A204.1 (cell line): ENCODE results near the gene IL18BP.

Experiments used
- FAIRE-seq: peaks from 2 replicates; lab custom pipeline; 2012; peaks lifted over from hg19 to GRCh38; lab: Jason Lieb, UNC

IL18BP gene

GRCh38 chr11:72012897-72013721 lies 14.4 kb downstream of the IL18BP start:
- no peak for FAIRE-seq

- no peak for FAIRE-seq
Measured at GRCh38 chr11:72013765-72014711, 15.3 kb downstream of the IL18BP start.

DNA sequence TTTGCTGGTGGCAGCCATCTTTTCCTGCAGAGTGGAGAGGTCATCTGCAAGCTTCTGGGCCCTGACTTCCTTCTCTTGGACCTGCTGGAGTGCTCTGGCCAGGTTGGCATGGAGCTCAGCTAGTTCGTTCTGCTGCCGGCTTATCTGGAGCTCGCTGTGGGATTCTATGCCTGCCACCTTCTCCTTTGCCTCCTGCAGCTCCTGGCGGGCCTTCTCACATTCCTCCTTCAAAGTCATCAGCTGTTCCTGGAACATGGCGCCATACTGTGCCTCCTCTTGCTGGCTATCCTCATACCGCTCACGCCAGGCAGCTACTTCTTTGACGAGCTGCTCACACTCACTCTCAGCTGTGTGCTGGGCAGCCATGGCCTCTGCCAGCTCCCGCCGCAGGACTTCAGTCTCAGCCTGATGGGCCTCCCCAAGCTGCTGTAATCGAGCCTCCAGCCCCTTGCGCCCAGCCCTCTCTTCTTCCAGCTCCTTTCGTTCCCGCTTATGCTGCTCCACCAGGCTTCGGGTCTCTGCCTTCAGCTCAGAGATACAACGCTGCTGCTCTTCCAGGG lies 16.1 kb downstream of the IL18BP start:
- no peak for FAIRE-seq

- no peak for FAIRE-seq
Measured at GRCh38 chr11:72015511-72016061, 16.9 kb downstream of the IL18BP start.

- no peak for FAIRE-seq
Measured at GRCh38 chr11:72018171-72018570, 19.5 kb downstream of the IL18BP start.

DNA sequence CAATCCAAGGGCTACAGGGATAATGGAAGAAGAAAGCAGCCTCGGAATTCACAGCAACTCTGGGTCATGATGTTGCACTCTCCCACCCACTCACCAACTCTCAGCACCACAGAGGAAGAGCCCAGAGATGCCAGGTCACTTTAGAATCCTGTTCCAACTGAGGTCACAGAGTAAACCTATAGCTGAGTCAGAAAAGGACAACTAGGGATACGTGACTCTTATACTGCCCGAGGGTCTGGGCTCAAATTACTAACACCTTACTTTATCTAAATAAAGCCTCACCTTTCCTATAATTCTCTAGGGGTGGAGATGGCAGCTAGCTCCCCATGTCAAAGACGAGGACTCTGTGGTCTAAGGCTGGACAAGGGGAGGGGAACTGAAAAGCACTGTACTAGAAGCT lies 24.6 kb downstream of the IL18BP start:
- no peak for FAIRE-seq

DNA sequence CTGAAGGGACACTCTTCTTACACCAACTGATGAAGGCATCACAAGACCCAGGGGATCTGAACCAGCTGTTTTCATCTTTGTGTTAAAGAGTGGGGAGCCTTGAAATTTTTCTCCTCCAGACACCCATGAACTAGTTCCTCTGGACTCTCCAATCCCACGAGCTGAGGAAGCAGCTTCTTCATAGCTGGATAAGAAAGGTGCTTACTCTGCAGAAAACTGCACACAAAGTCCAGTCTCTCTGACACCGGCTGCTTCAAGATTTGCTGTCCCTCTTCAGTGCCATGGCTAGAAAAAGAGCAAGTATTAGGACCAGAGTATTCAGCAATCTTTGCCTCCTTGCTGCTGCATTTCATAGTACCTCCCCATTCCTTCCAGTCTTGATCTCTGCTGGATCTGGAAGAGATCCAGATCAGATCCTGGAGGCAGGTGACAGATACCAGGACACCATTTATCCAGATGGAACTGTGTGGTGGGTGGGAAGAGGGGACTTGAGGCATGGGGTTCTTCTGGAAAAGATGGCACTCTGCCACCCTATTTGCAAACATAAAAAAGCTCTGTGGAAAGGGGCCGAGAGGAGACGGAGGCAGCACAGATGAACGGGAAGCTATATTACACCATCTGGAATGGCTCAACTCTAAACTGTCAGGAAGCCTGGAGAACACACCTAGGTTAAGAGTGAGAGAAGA lies 25.5 kb downstream of the IL18BP start:
- FAIRE-seq, result no peak

DNA sequence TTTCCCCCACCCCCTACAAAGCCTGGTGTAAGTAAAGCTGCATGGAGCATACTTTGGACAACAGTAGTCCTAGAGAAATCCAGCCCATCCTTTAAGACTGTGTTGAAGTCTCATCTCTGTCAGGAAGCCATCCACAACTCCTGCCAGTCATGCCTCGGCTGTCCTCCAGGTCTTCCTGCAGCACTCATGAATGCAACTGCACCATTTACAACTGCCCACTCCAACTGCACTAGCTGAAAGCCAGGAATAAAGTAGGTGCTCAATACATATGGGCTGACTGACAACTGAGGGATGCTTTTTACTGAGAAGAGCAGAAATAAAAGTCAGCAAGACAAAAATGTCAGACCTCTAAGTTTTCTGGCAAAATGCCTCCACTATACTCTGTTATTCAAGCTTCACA lies 27.4 kb downstream of the IL18BP start:
- no peak for FAIRE-seq

DNA sequence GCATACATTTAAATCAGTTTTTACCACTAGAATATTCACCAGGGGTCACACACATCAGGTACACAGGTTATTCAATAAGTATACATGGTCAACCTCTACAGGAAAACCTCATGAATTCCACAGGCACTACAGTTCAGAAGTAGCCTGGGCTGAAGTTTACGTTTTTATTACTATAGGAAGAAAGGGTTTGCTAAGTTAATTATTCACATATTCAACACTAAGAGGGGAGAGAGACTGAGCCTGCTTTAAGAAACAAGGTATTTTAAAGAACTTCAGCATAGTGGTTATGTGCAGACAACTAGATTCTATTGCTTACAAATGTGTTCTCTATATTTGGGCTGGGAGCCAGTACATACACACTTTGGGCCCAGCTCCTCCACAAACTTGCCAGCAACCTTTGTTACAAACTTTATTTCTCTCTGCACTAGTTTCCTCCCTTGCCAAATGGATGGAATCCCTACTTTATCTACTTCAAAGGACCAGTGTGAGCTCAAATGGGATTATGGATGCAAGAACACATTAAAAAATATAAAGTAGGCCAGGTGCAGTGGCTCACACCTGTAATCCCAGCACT lies 31.9 kb downstream of the IL18BP start:
- FAIRE-seq, result no peak

DNA sequence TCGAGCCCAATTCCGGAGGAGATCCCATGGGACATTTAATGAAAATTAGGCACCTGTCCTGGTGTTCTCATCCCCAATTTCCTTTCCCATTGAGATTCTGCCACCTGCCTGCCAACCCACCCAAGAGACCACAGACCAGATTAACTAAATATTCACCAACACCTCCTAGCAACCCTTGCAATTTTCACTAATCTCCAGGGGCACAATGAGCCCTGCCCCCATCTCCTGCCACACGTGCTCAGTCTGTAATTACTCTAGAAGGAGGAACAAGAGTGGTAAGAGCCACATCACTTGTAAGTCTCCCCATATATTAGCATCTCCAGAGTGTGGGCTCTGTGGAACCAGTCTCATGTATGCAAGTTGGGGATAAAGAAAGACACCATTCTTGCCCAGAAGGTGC lies 38.0 kb downstream of the IL18BP start:
- no peak for FAIRE-seq

- FAIRE-seq, result no peak
Measured at GRCh38 chr11:72037554-72038311, 39.0 kb downstream of the IL18BP start.

GRCh38 chr11:72038491-72038890 lies 39.8 kb downstream of the IL18BP start:
- no peak for FAIRE-seq

DNA sequence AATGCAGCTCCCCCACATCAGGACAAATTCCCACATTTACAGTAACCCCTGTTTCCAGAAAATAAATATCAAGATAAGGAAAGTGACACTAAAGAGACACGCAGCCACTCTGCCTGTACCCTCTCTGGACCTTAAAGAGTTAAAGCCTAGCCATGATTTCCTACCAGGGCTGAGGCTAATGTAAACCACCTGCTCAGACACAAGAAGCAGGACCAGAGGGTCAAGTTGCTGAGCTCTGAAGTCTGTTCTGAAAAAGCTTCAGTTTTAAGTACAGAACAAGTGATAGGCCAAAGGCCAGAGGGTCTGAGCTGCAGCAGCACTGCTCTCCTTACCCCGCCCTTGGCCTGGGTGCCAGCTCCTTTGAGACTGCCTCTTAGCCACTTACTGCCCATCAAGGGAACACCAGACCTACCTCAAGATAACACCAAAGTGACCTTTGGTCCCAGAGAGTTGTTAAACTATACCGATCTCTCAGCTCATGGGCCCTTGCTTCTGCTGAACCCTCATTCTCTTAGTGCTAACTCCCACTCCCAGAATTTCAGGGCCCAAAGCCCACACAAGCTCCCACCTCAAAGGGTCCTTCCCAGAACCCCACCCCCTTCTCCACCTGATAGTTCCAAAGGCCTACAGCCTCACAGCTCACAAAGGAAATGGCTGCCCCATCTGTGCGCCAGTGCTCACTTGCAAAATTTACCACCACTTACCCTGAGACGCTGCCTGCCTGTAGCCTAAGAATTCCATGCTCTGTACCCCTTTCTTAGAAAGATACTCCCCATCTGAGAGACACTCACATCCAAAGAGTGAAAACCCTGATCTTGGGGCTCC lies 40.5 kb downstream of the IL18BP start:
- FAIRE-seq, result no peak

DNA sequence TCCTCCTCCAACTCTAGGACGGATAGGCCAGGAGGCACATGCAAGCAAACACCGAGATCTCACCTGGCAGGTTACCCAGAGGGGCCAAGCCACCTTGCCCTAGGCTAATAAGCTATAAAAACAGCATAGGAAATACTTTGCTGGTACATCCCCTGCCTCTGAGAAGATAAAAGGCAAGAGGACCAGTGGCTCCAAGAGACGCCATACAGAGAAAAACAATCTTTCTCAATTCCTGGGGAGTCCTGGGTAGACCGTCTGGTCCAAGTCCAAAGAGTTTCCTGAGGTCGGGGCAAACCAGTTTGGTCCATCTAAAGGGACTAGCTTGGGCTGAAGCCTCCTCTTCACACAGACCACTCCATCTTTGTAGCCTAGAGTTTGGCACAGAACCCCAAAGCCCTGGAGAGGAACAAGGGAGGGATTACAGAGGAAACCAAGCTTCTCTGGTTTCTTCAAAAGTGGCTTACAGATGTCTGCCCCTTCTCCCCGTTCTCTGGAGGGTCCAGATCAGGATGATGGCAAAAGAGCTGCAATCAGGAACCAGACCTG lies 41.2 kb downstream of the IL18BP start:
- no peak for FAIRE-seq

DNA sequence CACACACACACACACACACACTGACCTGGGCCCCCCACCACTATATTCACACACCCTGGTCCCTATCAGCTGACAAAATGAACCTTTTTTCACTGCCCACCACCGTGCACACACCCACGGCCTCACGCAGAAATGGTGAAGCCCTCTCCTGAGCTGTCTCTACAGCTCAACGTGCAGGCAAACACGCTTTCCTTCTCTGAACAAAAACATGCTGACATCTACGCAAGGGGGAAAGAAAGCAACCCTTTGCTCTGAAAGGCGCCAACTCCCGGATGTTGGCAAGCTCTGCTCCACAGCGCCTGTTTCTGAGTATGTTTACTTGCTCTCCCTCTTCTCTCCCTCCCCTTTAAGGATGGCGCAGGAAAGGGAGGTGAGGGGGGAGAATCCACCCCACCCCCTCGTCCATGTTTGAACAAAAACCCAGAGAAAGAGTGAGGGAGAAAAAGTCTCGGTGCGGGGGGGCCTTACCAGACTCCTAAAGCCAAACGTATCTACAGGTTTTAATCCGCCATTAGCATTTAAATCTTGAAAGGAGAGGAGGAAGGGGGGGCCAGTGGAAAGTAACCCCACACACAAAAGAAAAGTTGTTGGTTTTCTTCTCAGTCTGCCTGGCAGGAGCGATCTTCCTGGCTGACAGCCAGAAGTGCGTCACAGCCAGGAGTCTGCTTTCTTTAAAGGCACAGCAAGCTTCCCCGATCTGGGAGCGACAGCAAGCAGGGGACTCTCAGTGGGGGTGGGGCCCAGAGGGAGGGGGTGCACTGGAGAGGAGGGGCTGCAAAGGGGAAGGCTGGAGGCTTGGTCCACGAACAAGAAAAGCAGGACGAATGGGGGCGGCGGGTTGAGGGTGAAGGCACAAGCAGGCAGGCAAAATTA lies 42.0 kb downstream of the IL18BP start:
- no peak for FAIRE-seq

DNA sequence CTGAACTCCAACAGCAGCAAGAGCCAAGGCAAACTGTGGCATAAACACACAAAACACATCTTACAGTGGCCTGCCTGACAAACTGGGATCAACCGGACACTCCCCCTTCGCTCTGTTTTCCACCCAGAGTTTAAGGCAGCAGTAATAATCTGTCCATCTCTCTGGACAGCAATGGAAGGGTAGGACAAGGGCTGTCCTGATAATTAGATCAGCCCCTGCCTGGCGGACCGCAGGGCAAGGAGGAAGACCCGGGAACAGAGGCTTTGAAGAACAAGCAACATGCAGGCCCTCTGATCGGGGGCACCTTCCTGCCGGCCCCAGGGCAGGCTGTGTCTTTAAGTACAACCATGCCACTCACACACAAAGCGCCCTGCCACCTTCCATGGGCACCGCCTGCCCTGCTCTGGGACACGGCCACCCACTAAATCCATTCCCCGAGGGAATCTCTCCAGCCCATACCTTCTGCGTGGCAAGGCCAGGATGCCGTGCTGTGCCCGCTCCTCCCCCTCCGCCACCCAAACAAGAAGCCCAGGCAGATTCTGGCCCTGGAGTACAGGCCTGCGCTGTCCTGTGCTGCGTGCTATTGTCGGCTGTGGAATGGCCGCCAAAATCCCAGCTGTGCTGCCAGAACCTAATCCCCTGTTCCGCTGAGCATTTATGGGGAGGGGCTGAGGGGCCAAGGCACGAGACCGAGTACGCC lies 42.8 kb downstream of the IL18BP start:
- FAIRE-seq, result no peak

DNA sequence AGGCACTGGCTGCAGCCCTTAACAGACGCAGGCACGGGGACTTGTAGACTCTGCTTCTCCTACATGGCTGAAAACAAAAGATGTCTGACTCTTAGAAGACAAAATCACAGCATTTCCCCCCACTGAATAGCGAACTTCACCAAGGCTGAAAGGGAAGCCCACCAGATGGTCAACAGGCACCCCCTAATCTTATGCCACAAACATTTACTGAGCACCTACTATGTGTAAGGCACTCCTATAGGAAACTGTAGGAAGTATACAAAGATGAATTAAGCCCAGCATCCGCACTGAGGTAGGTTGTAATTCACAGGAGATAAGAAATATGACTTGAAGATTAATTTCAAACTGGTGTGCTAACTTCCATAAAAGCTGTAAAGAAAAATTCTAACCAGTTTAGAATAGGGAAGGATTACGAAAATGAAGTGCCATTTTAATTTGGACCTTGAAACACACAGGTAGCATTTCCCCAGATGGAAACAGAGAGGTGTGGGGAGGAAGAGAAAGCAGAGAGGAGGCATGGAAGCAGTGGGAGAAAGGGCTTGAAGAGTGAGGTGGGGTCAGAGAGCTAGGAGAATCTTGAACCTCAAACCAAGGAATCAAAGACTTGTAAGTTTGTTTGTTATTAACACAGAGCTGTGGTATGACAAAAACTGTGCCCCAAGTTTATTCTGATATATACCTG lies 43.5 kb downstream of the IL18BP start:
- FAIRE-seq, result no peak
